Sigmoid colon (tissue), 4 donors: ENCODE data around the gene POU2AF2.

Experiments used
- CTCF ChIP-seq, 4 experiments: fragments of 450-650 bp in 3 of 4; fragments of 200-600 bp in 1 of 4; IDR thresholded peaks; one replicate each; pipeline ENCODE4 v1.5.1; 2016 to 2019; ENCODE audit warnings: antibody characterized with exemption in 4 of 4, mild to moderate bottlenecking in 3 of 4, moderate library complexity in 2 of 4
- EP300 ChIP-seq, 4 donors: sonication (generic); formaldehyde crosslinking; IDR thresholded peaks; one replicate each; pipeline ENCODE4 v1.6.1; 2017; ENCODE audit warnings: antibody characterized with exemption in 4 of 4
- POLR2A ChIP-seq, 2 donors: fragments of 450-650 bp; IDR thresholded peaks; one replicate each; pipeline ENCODE4 v1.6.1; 2016; ENCODE audit warnings: antibody characterized with exemption in 2 of 2, mild to moderate bottlenecking in 2 of 2, moderate library complexity in 2 of 2
- POLR2AphosphoS5 ChIP-seq, 4 donors: sonication (generic); formaldehyde crosslinking; IDR thresholded peaks; one replicate each; pipeline ENCODE4 v1.6.1; 2017; ENCODE audit warnings: antibody characterized with exemption in 4 of 4

- TF ChIP-seq POLR2A (IDR thresholded peaks at IDR 0.05) = no peak
- no peak for TF ChIP-seq CTCF (IDR thresholded peaks at IDR 0.05)
- TF ChIP-seq POLR2AphosphoS5 (IDR thresholded peaks at IDR 0.05) = no peak
- no peak for TF ChIP-seq EP300 (IDR thresholded peaks at IDR 0.05)
Measured at GRCh38 chr11:111310723-111311122, 65.2 kb downstream of the POU2AF2 start.
